Skeletal muscle satellite cell (primary cell): Measurements from ENCODE around the gene RELL1.

Experiments
- H3K27me3 ChIP-seq: 2 replicates; pipeline ENCODE4 v1.7.0; 2013; ENCODE audit warnings: low read length; ENCODE audit not compliant: control insufficient read depth, insufficient read depth
- H3K36me3 ChIP-seq: 2 replicates; pipeline ENCODE4 v1.7.0; 2013; ENCODE audit warnings: mild to moderate bottlenecking, control low read depth, low read length; ENCODE audit not compliant: insufficient read depth
- H3K4me1 ChIP-seq: 2 replicates; pipeline ENCODE4 v1.7.0; 2013; ENCODE audit warnings: low read length; ENCODE audit not compliant: control insufficient read depth, insufficient read depth
- H3K4me2 ChIP-seq: 2 replicates; pipeline ENCODE4 v1.7.0; 2013; ENCODE audit warnings: mild to moderate bottlenecking, low read length
- H3K4me3 ChIP-seq: 2 replicates; pipeline ENCODE4 v1.7.0; 2013; ENCODE audit warnings: low read length
- H3K9ac ChIP-seq: 2 replicates; pipeline ENCODE4 v1.7.0; 2013; ENCODE audit warnings: mild to moderate bottlenecking, low read depth, low read length, moderate library complexity
- H3K9me3 ChIP-seq: replicated peaks from 2 replicates; pipeline ENCODE4 v1.7.0; 2013; ENCODE audit warnings: mild to moderate bottlenecking, control low read depth, low read length

Gene RELL1

GRCh38 chr4:37605843-37606565 is 80.2 kb downstream of the RELL1 start:
- no peaks in the 10 kb centered on the region for H3K27me3 ChIP-seq
- H3K4me3 ChIP-seq, result no peak overlapping the region
- H3K9me3 ChIP-seq, result no peaks in the 10 kb centered on the region
- no peak overlapping the region for H3K9ac ChIP-seq
- H3K4me1 ChIP-seq, result peaks cover 11% of the 10 kb centered on the region
- H3K4me2 ChIP-seq, result no peak overlapping the region
- H3K36me3 ChIP-seq, result no peaks in the 10 kb centered on the region

DNA sequence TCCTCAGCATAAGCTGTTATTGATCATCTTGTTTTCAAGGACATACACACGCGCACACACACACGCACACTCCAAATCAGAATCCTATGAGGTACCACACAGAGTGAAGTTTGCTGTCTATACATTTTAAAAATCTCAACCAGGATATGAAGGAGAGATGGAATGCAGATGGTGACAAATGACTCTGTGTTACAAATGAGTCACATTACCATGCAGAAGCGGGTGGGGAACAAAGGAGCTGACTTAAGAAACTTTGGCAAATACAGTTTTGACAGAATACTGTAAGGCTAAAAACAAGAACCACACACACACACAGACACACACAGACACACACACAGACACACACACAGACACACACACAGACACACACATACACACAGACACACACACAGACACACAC is 81.7 kb downstream of the RELL1 start:
- Histone ChIP-seq H3K4me3 (no peak overlapping the region), H3K36me3 (no peaks in the 10 kb centered on the region), H3K4me1 (peaks cover 11% of the 10 kb centered on the region), H3K4me2 (no peak overlapping the region), H3K9ac (no peak overlapping the region), H3K9me3 (no peaks in the 10 kb centered on the region), H3K27me3 (no peaks in the 10 kb centered on the region)

DNA sequence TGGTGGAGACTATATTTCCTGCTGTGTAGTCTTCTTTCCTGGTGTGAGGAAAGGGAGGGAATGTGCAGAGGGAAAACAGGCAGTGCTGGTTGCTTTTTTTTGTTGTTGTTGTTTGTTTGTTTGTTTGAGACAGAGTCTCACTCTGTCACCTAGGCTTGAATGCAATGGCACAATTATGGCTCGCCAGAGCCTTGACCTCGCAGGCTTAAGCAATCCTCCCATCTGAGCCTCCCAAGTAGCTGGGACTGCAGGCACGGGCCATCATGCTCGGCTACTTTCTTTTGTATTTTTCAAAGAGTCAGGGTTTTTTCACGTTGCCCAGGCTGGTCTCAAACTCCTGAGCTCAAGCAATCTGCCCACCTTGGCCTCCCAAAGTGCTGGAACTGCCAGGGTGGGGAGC is 82.5 kb downstream of the RELL1 start:
- Histone ChIP-seq H3K9me3 (no peaks in the 10 kb centered on the region), H3K4me2 (no peak overlapping the region), H3K4me1 (peaks cover 11% of the 10 kb centered on the region), H3K36me3 (no peaks in the 10 kb centered on the region), H3K4me3 (no peak overlapping the region), H3K27me3 (no peaks in the 10 kb centered on the region), H3K9ac (no peak overlapping the region)

GRCh38 chr4:37603070-37603468 is 83.1 kb downstream of the RELL1 start:
- Histone ChIP-seq H3K27me3 (no peaks in the 10 kb centered on the region), H3K36me3 (no peaks in the 10 kb centered on the region), H3K4me2 (peak overlapping the region; percentile 72), H3K9ac (no peak overlapping the region), H3K9me3 (no peaks in the 10 kb centered on the region), H3K4me1 (peaks cover 11% of the 10 kb centered on the region), H3K4me3 (no peak overlapping the region)

DNA sequence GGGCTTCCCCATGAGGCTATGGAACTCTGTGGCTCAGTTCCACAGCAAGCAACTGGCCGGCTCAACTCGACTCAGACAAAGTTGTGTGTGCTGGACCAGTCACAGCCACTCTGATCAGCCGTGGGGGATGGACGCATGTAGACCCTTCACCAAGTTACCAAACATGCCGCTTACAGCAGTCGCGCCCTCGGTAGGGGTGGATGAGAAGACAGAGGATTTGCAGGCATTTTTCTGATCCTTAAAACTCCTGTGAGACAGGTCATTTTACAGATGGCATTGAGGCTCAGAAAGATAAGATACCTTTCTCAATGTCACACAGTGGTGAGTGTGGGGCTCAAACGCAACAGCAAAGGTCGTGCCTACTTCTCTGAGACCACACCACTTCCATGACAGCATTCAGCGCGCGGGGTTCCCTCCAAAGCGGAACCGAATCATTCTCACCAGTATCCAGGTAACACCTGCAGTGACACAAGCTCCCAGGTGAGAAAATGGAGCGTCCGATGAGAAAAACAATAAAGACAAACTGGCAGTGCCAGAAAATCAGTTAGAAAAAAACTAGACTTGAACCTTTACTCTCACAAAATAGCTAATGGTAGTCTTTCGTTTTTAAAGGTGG is 83.6 kb downstream of the RELL1 start:
- H3K4me3 ChIP-seq, result no peak overlapping the region
- no peak overlapping the region for H3K4me2 ChIP-seq
- no peaks in the 10 kb centered on the region for H3K36me3 ChIP-seq
- H3K9ac ChIP-seq, result no peak overlapping the region
- no peaks in the 10 kb centered on the region for H3K9me3 ChIP-seq
- no peaks in the 10 kb centered on the region for H3K27me3 ChIP-seq
- peaks cover 11% of the 10 kb centered on the region for H3K4me1 ChIP-seq

DNA sequence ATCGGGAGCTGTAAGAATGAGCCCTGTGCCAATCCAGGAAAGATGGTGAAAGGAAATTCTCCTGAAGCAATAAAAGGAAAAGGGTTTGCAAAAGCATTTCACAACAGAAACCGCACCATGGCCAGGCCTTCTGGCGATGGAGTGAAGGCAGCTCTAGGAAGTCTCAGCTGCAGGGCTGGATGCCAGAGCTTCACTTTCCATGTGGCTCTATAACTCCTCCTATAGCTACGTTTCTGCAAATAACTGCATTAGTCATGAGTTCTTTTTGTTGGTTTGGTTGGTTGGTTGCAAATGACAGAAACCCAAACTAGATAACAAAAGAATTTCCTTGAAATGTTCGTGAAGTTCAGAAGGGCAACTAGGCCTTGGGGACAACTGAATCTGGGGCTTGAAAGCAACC is 84.6 kb downstream of the RELL1 start:
- Histone ChIP-seq H3K9me3 (no peaks in the 10 kb centered on the region), H3K9ac (no peak overlapping the region), H3K4me1 (peaks cover 11% of the 10 kb centered on the region)

GRCh38 chr4:37599092-37599790 is 86.9 kb downstream of the RELL1 start:
- Histone ChIP-seq H3K4me2 (no peak overlapping the region), H3K9ac (no peak overlapping the region), H3K4me3 (no peak overlapping the region), H3K4me1 (peaks cover 4% of the 10 kb centered on the region), H3K9me3 (no peaks in the 10 kb centered on the region), H3K36me3 (no peaks in the 10 kb centered on the region), H3K27me3 (no peaks in the 10 kb centered on the region)

More for the DNA sequence above, 84.6 kb downstream of the RELL1 start:
- Histone ChIP-seq H3K4me2 (no peak overlapping the region), H3K4me3 (no peak overlapping the region), H3K27me3 (no peaks in the 10 kb centered on the region), H3K36me3 (no peaks in the 10 kb centered on the region)

DNA sequence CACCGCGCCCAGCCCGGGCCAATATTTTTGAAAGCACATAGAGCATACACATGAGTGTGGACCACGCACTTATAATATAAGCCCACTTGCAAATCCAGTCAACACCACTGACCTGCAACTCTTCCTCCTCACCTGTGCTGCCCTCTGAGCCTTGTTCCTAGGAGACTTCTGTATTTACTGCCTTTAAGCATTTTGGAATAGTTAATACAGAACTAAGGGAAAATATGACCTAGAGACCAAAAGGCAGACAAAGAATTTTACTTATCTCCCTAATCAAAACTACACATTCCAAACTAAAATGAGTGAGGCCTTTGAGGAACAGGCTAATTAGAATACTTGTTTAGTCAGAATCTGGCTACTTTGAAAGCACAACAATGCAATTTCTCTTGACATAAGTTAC is 89.1 kb downstream of the RELL1 start:
- Histone ChIP-seq H3K9me3 (no peaks in the 10 kb centered on the region), H3K9ac (no peak overlapping the region), H3K4me3 (no peak overlapping the region), H3K4me1 (no peaks in the 10 kb centered on the region), H3K4me2 (no peak overlapping the region), H3K36me3 (no peaks in the 10 kb centered on the region), H3K27me3 (no peaks in the 10 kb centered on the region)

GRCh38 chr4:37595875-37596680 is 90.1 kb downstream of the RELL1 start:
- no peaks in the 10 kb centered on the region for H3K4me1 ChIP-seq
- H3K9me3 ChIP-seq, result no peaks in the 10 kb centered on the region
- no peak overlapping the region for H3K4me2 ChIP-seq
- H3K36me3 ChIP-seq, result no peaks in the 10 kb centered on the region
- H3K27me3 ChIP-seq, result no peaks in the 10 kb centered on the region
- H3K9ac ChIP-seq, result no peak overlapping the region
- no peak overlapping the region for H3K4me3 ChIP-seq

DNA sequence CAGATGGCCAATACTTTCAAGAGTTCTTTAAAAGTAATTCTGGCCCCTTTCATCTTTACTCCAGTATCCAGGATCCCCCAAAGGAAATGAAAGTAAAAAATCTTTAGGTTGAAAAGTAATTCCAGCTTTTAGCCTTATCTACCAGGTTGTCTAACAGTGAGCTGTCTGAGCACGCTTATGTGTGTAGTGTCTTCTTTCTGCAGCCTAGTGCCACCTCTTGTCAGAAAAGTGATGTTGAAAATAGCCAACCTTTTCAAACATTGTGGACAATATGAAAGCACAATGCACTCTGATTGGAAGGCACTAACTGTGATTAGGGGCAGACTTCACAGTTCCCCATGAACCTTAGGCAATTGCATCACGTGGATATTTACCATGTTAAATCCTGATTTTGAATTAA is 92.1 kb downstream of the RELL1 start:
- Histone ChIP-seq H3K4me2 (no peak overlapping the region), H3K9ac (no peak overlapping the region), H3K27me3 (no peaks in the 10 kb centered on the region), H3K9me3 (no peaks in the 10 kb centered on the region), H3K36me3 (no peaks in the 10 kb centered on the region), H3K4me1 (no peaks in the 10 kb centered on the region), H3K4me3 (no peak overlapping the region)

DNA sequence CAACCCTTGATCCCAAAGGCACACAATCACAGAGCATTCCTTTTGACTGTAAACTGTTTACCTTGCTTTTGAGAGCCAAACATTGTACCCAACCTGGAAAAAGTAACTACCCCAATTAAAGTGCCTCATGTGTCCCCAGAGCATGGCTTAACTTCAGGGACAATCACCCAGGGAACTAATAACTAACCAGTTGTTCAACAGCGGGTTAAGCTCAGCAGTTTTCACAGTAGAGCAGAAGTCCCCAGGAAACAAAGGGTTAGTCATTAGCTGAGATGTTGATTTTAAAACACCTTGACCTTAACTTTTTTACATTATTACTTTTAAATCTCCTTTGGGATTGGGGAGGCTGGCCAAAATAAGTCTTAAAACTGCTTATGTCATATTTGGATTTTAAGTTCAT is 94.8 kb downstream of the RELL1 start:
- Histone ChIP-seq H3K27me3 (no peaks in the 10 kb centered on the region), H3K9me3 (no peaks in the 10 kb centered on the region), H3K4me1 (no peaks in the 10 kb centered on the region), H3K4me3 (no peak overlapping the region), H3K9ac (no peak overlapping the region), H3K4me2 (no peak overlapping the region), H3K36me3 (no peaks in the 10 kb centered on the region)
